ENCODE results near the gene OR9Q2. TPM values are rescaled to one million over a fixed set of nuclear protein-coding genes. Genes with fewer than 3 reads are reported as not detected.
"Not testable (repeated sequence)": the region's sequence is repeated elsewhere in the genome, so short reads cannot be mapped to it uniquely, and the experiment has no call there.

Gene OR9Q2
- total and polyA plus RNA-seq, 4 donors: not detected

DNA sequence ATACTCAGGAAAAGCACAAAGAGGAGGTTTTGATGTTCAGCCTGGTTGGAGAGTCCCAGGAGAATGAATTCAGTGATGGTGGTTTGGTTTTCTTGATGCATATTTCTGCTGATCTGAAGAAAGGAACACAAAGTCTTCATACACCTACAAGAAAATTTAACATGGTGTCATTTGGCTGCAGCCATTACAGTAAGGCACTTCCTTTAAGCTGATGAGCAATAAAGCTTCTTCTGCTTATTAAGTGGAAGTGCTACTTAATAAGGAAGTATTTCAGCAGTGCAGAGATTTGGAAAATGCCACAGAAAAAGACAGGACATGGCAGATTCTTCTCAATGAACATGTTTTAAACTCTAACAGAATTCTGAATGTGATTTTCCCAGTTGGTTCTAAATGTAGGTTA, 15.2 kb downstream of the OR9Q2 start, which contains the start of gene OR1S2:
OR1S2 (minus strand) TSS at position 101 of the 400 bp plus-strand sequence; CDS start at position 101, 0 bp downstream.
- Histone ChIP-seq H3K4me1 (ENCODE audit: control insufficient read depth in 5 of 5, insufficient read depth in 5 of 5, low read length in 5 of 5) (no peaks in the 10 kb centered on the region), H3K27ac (ENCODE audit: low read depth in 1 of 2, low read length in 1 of 2) (no peak within 1 kb of the TSS), H3K9ac (ENCODE audit: insufficient read depth in 1 of 2, low read length in 2 of 2) (no peak within 1 kb of the TSS), H3K36me3 (ENCODE audit: control insufficient read depth in 4 of 4, insufficient read depth in 4 of 4, low read length in 4 of 4) (no peaks in the 10 kb centered on the region), H3K9me3 (ENCODE audit: control insufficient read depth in 4 of 4, insufficient read depth in 3 of 4, low read length in 3 of 4) (peaks cover 0 to under 1% (median 0%) of the 10 kb centered on the region in 4 donors), H3K4me3 (no peak within 1 kb of the TSS), H3K27me3 (ENCODE audit: control insufficient read depth in 3 of 3, insufficient read depth in 3 of 3, low read length in 2 of 3) (no peaks in the 10 kb centered on the region)
- no peak for DNase-seq
- ATAC-seq (ENCODE audit: insufficient read depth, low FRiP score): no peak
- TF ChIP-seq, protein P1, sequence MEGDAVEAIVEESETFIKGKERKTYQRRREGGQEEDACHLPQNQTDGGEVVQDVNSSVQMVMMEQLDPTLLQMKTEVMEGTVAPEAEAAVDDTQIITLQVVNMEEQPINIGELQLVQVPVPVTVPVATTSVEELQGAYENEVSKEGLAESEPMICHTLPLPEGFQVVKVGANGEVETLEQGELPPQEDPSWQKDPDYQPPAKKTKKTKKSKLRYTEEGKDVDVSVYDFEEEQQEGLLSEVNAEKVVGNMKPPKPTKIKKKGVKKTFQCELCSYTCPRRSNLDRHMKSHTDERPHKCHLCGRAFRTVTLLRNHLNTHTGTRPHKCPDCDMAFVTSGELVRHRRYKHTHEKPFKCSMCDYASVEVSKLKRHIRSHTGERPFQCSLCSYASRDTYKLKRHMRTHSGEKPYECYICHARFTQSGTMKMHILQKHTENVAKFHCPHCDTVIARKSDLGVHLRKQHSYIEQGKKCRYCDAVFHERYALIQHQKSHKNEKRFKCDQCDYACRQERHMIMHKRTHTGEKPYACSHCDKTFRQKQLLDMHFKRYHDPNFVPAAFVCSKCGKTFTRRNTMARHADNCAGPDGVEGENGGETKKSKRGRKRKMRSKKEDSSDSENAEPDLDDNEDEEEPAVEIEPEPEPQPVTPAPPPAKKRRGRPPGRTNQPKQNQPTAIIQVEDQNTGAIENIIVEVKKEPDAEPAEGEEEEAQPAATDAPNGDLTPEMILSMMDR (IDR thresholded peaks at IDR 0.05; ENCODE audit: control extremely low read depth, extremely low read depth): no peak

DNA sequence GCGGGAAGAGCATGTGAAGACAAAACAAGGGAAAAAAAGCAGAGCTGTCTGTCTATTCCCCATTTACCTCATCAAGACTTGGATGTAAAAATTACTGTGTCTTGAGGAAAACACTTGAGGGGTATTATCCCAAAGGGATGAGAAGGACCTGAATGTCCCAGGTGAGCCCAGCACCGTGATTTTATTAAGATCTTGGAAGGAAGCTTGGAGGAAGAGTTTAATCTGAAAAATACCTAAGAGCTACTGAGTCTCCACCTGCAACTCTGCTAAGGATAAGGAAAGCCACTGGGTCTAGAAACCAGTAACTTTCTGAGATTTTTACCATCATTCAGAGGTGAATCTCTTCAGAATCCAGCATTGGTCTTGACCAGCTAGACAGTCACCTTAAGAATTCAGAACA, 23.6 kb downstream of the OR9Q2 start, which contains the start of gene OR1S1:
OR1S1 (plus strand) TSS at position 301 of the 400 bp plus-strand sequence.
- H3K4me1 ChIP-seq (ENCODE audit: control insufficient read depth in 5 of 5, insufficient read depth in 5 of 5, low read length in 5 of 5); DNase-seq; H3K36me3 ChIP-seq (ENCODE audit: control insufficient read depth in 4 of 4, insufficient read depth in 4 of 4, low read length in 4 of 4); H3K27ac ChIP-seq (ENCODE audit: low read depth in 1 of 2, low read length in 1 of 2); H3K9ac ChIP-seq (ENCODE audit: insufficient read depth in 1 of 2, low read length in 2 of 2); H3K9me3 ChIP-seq (ENCODE audit: control insufficient read depth in 4 of 4, insufficient read depth in 3 of 4, low read length in 3 of 4); H3K4me3 ChIP-seq; H3K27me3 ChIP-seq (ENCODE audit: control insufficient read depth in 3 of 3, insufficient read depth in 3 of 3, low read length in 2 of 3); ATAC-seq (ENCODE audit: insufficient read depth, low FRiP score): not testable (repeated sequence)
- whole genome bisulfite sequencing, 2 donors: 84 to 95% methylated on average over 2 of the region's 2 CpGs

DNA sequence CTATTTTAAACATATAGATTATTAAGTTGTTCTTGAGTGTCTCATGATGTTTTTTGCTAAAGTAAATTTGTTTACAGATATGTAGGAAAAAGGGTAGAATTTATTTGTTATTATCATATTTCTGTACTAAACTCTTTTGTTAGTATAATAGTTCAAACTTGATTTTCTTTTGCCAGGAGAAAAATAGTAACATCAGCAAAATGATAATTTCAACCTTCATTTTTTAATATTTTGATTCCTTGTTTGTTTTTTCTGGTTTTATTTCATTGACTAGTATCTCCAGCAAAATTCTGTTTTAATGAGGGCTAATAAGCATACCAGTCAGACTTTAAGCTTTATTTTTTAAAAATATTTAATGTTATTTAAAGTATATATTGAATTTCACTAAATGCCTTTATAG, 27.6 kb downstream of the OR9Q2 start:
- DNase-seq (no peak), ATAC-seq (ENCODE audit: insufficient read depth, low FRiP score) (no peak)
- H3K4me1 ChIP-seq (ENCODE audit: control insufficient read depth in 5 of 5, insufficient read depth in 5 of 5, low read length in 5 of 5): no peaks in the 10 kb centered on the region
- no peaks in the 10 kb centered on the region for H3K36me3 ChIP-seq (ENCODE audit: control insufficient read depth in 4 of 4, insufficient read depth in 4 of 4, low read length in 4 of 4)
- TF ChIP-seq, protein P1 (IDR thresholded peaks at IDR 0.05; ENCODE audit: control extremely low read depth, extremely low read depth): no peak
- no peak overlapping the region for H3K27ac ChIP-seq (ENCODE audit: low read depth in 1 of 2, low read length in 1 of 2)
- H3K27me3 ChIP-seq (ENCODE audit: control insufficient read depth in 3 of 3, insufficient read depth in 3 of 3, low read length in 2 of 3): no peaks in the 10 kb centered on the region
- H3K9me3 ChIP-seq (ENCODE audit: control insufficient read depth in 4 of 4, insufficient read depth in 3 of 4, low read length in 3 of 4): peaks cover 0 to 1% (median 0%) of the 10 kb centered on the region in 4 donors
- no peak overlapping the region for H3K9ac ChIP-seq (ENCODE audit: insufficient read depth in 1 of 2, low read length in 2 of 2)
- H3K4me3 ChIP-seq: no peak overlapping the region

DNA sequence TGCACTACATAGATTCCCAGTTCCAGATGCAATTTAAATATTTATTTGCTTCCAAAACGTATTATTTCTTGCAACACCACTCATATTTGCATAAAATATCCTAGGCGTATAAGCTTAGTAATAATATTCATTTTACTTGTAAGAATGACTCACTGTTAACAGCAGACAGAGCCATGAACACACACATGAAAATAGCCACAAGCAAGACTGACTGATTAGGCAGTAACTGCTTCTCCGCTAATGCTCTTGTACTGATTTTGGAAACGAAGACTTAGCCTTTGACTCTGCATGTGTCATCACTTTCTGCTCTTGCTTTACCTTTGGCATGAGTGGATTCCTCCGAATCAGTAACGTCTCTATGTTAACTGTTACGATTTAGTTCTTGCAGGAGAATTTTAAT, 33.9 kb downstream of the OR9Q2 start:
- TF ChIP-seq, protein P1 (IDR thresholded peaks at IDR 0.05; ENCODE audit: control extremely low read depth, extremely low read depth): no peak
- no peak for ATAC-seq (ENCODE audit: insufficient read depth, low FRiP score)
- Histone ChIP-seq H3K9ac (ENCODE audit: insufficient read depth in 1 of 2, low read length in 2 of 2) (no peak overlapping the region), H3K27me3 (ENCODE audit: control insufficient read depth in 3 of 3, insufficient read depth in 3 of 3, low read length in 2 of 3) (no peaks in the 10 kb centered on the region), H3K4me3 (no peak overlapping the region), H3K9me3 (ENCODE audit: control insufficient read depth in 4 of 4, insufficient read depth in 3 of 4, low read length in 3 of 4) (peaks cover 0 to 4% (median 0%) of the 10 kb centered on the region in 4 donors), H3K36me3 (ENCODE audit: control insufficient read depth in 4 of 4, insufficient read depth in 4 of 4, low read length in 4 of 4) (no peaks in the 10 kb centered on the region), H3K27ac (ENCODE audit: low read depth in 1 of 2, low read length in 1 of 2) (no peak overlapping the region), H3K4me1 (ENCODE audit: control insufficient read depth in 5 of 5, insufficient read depth in 5 of 5, low read length in 5 of 5) (no peaks in the 10 kb centered on the region)
- no peak for DNase-seq
- WGBS, 2 donors: 81% methylated on average over 7 of the region's 7 CpGs
